ENCODE measurements around the gene RPL10A. TPM values are rescaled to one million over a fixed set of nuclear protein-coding genes. Genes with fewer than 3 reads are reported as not detected.

The RPL10A gene
- total RNA-seq, 2 experiments from 2014 or later: 2,453 to 2,464 TPM

- ATAC-seq (ENCODE audit: poor library complexity): peak; percentile 75
- H3K27ac Mint-ChIP-seq: peak within 1 kb of the TSS; percentile 77
Measured at GRCh38 chr6:35452183-35453090, 15.8 kb upstream of the RPL10A start, which contains the start of gene FANCE. TSS of gene FANCE (plus strand) at chr6:35452338. CDS start at chr6:35452546, 208 bp downstream.

DNA sequence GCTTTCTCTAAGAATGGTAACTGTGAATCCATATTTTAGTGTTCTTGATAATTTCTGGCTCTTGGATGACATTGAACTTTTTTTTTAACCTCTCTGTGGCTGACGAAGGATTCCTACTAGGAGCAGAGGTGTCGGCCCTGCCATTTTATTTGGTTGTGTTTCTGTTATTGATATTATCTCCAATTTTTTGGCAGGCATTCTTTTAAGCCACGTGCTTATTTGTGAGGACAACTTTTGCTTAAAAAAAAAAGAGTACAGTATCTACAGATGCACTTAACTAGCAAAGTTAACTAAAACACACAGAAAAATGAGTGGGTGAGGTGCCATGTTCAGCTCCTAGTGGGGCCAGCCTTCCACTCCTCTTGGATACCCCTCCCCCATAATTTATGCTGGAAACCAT lies 15.0 kb upstream of the RPL10A start:
- peaks cover 24% of the 10 kb centered on the region for H3K36me3 Mint-ChIP-seq (ENCODE audit: low read depth)
- H3K27me3 Mint-ChIP-seq: no peaks in the 10 kb centered on the region
- POLR2A ChIA-PET: interaction anchor here (0.6 to 2.9 kb wide), 9 partner anchors 12 to 156 kb away, joined by 3 to 32 read pairs (median 9); partner anchors contain the start of genes DEF6, PPARD and RPL10A
- peaks cover 34% of the 10 kb centered on the region for H3K4me1 ChIP-seq (ENCODE audit: insufficient read depth, low read length)
- intact Hi-C loops (cut with DNase I, micrococcal nuclease): loop anchor here (5.0 kb wide), 3 partner anchors 36 to 284 kb away; partner anchors contain the start of gene ARMC12 (in 1 of the 2)
- no peaks in the 10 kb centered on the region for H3K9me3 ChIP-seq (ENCODE audit: control insufficient read depth in 1 of 2, insufficient read depth in 1 of 2, low read length in 2 of 2)
- ATAC-seq (ENCODE audit: poor library complexity): no peak
- H3K9me3 Mint-ChIP-seq: no peaks in the 10 kb centered on the region
- CTCF ChIA-PET: interaction anchor here (0.6 to 6.8 kb wide), 3 partner anchors 110 to 187 kb away, joined by 4 to 73 read pairs (median 5); partner anchors contain the start of gene PPARD
- no peak overlapping the region for H3K27ac ChIP-seq (ENCODE audit: low read depth in 1 of 2, low read length in 2 of 2)
- no peak for TF ChIP-seq CTCF (IDR thresholded peaks at IDR 0.05)
- H3K27me3 ChIP-seq (ENCODE audit: control insufficient read depth in 1 of 2, insufficient read depth in 2 of 2, low read length in 2 of 2): no peaks in the 10 kb centered on the region
- DNase-seq: no peak
- H3K27ac Mint-ChIP-seq: peak overlapping the region; percentile 71
- peaks cover 43% of the 10 kb centered on the region for H3K4me1 Mint-ChIP-seq (ENCODE audit: low read depth)
- H3K4me3 ChIP-seq (ENCODE audit: low read length): peak overlapping the region; percentile 68
- H3K36me3 ChIP-seq (ENCODE audit: insufficient read depth, low read length): peaks cover 22% of the 10 kb centered on the region
- H3K4me3 Mint-ChIP-seq: peak overlapping the region; percentile 89

More at GRCh38 chr6:35452183-35453090, 15.8 kb upstream of the RPL10A start, which contains the start of gene FANCE:
- H3K27me3 ChIP-seq (ENCODE audit: control insufficient read depth in 1 of 2, insufficient read depth in 2 of 2, low read length in 2 of 2): no peaks in the 10 kb centered on the region
- intact Hi-C loops (cut with DNase I, micrococcal nuclease): loop anchor here (5.0 kb wide), 3 partner anchors 35 to 285 kb away; partner anchors contain the start of gene ARMC12 (in 1 of the 2)
- Mint-ChIP-seq H3K27me3 (no peaks in the 10 kb centered on the region), H3K4me3 (peak within 1 kb of the TSS; percentile 89), H3K9me3 (no peaks in the 10 kb centered on the region), H3K36me3 (ENCODE audit: low read depth) (peaks cover 16% of the 10 kb centered on the region), H3K4me1 (ENCODE audit: low read depth) (peaks cover 43% of the 10 kb centered on the region)
- H3K9me3 ChIP-seq (ENCODE audit: control insufficient read depth in 1 of 2, insufficient read depth in 1 of 2, low read length in 2 of 2): no peaks in the 10 kb centered on the region
- ChIA-PET POLR2A (interaction anchor here (0.6 to 2.9 kb wide), 14 partner anchors 13 to 172 kb away, joined by 3 to 32 read pairs (median 4); partner anchors contain the start of genes DEF6, PPARD, RPL10A and TEAD3), CTCF (interaction anchor here (1.7 to 6.8 kb wide), 4 partner anchors 16 to 156 kb away, joined by 4 to 75 read pairs (median 50); partner anchors contain the start of genes DEF6, PPARD and RPL10A)
- peak; percentile 67 to 95 (median 84) for DNase-seq
- peaks cover 34% of the 10 kb centered on the region for H3K4me1 ChIP-seq (ENCODE audit: insufficient read depth, low read length)
- no peak for TF ChIP-seq CTCF (IDR thresholded peaks at IDR 0.05)
- peak within 1 kb of the TSS; percentile 27 to 55 for H3K27ac ChIP-seq (ENCODE audit: low read depth in 1 of 2, low read length in 2 of 2)
- peaks cover 14% of the 10 kb centered on the region for H3K36me3 ChIP-seq (ENCODE audit: insufficient read depth, low read length)
- peak within 1 kb of the TSS; percentile 68 for H3K4me3 ChIP-seq (ENCODE audit: low read length)

- Histone ChIP-seq H3K27ac (ENCODE audit: low read depth in 1 of 2, low read length in 2 of 2) (no peak overlapping the region), H3K4me3 (ENCODE audit: low read length) (no peak overlapping the region), H3K9me3 (ENCODE audit: control insufficient read depth in 1 of 2, insufficient read depth in 1 of 2, low read length in 2 of 2) (no peaks in the 10 kb centered on the region), H3K36me3 (ENCODE audit: insufficient read depth, low read length) (peaks cover 30% of the 10 kb centered on the region), H3K4me1 (ENCODE audit: insufficient read depth, low read length) (peaks cover 29% of the 10 kb centered on the region), H3K27me3 (ENCODE audit: control insufficient read depth in 1 of 2, insufficient read depth in 2 of 2, low read length in 2 of 2) (no peaks in the 10 kb centered on the region)
- no peak for TF ChIP-seq CTCF (IDR thresholded peaks at IDR 0.05)
- no peaks in the 10 kb centered on the region for H3K9me3 Mint-ChIP-seq
- peaks cover 33% of the 10 kb centered on the region for H3K36me3 Mint-ChIP-seq (ENCODE audit: low read depth)
- intact Hi-C loops (cut with DNase I, micrococcal nuclease): loop anchor here (1.0 to 5.0 kb wide), 4 partner anchors 11 to 283 kb away; partner anchors contain the start of gene ARMC12 (in 1 of the 2)
- POLR2A ChIA-PET: interaction anchor here (0.5 to 1.0 kb wide), 2 partner anchors 11 to 165 kb away, joined by 3 read pairs; no protein-coding TSS in a partner anchor
- no peak for ATAC-seq (ENCODE audit: poor library complexity)
- H3K4me1 Mint-ChIP-seq (ENCODE audit: low read depth): peaks cover 39% of the 10 kb centered on the region
- no peak overlapping the region for H3K27ac Mint-ChIP-seq
- H3K27me3 Mint-ChIP-seq: no peaks in the 10 kb centered on the region
- DNase-seq: no peak
- CTCF ChIA-PET: interaction anchor here (1.2 kb wide), 1 partner anchor 112 kb away, joined by 3 read pairs; the partner anchor contains the start of gene PPARD
- peak overlapping the region; percentile 80 for H3K4me3 Mint-ChIP-seq
Measured at GRCh38 chr6:35454391-35455110, 13.7 kb upstream of the RPL10A start.

Data from CD4-positive, alpha-beta T cell (primary cell).